Measurements from ENCODE around the gene RRAD.

Gene RRAD

DNA sequence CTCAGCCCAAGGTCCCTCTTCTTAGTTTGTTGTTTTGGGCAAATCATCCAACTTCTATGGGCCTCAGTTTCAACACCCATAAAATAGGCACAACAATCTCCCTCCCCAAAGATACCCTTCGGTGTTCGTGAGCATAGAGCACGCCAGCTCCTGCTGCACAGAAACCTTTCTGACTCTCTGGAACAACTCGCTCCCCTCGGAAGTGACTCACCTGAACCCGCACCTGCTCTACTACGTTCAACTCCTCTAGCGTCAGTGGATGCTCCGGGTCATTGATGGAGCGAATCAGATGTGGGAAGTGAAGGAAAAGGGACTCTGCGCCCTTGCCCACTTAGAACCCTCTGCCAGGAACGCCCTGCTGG, 8.4 kb upstream of the RRAD start:
- DNase-seq: no peak

DNA sequence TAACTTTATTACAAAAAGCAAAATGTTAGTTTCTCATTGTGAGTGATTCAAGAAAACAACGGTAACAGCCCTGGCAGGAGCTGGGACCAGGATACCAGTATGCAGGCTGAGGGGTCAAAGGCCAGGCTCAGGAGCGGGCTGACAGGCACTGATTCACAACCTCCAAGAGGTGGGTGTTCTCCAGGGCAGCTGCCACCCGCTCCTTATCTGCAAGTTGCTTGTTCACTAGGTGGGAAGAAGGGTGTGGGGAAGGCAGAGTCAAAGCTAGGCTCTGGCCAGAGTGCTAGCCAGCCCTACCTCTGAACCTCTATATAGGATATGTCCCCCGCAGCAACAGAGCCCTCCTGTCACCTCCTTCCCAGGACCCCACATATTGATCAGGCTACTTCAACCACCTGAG, 6.7 kb upstream of the RRAD start:
- DNase-seq: no peak

DNA sequence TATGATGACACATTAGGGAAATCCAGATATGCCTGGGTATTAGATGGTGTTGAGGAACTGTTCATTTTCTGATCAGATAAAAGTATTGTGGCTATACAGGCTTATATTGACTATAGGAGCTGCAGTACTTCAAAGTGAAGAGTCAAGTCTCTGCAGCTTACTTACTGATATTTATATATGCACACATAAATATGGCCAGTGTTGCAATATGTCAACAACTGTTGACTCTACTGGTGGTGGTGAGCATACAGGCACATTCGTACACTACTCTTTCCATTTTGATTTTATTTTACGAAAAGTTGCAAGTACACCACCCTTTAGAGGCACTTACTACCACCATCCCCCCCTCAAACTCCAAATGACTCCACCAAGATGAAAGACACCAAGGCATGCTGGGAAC, 6.3 kb upstream of the RRAD start:
- DNase-seq: no peak

DNA sequence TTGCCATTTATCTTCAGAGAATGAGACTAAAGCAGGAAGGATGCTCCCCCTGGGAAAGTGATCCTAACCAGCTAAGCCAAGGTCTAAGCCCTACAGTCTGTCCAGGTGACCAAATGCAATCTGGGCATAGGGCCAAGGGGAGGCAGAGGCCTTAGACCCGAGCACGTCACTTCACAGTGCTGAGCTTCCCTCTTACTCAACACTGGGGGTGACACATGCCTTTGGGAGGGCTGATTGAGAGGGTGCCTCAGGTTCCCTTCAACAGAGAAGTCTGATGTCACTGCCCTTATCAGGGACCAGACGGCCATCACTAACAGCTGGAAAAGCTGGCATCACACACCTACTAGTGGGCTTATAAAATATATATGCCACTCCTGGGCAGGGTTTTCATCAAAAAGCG, 4.9 kb upstream of the RRAD start:
- no peak for DNase-seq

DNA sequence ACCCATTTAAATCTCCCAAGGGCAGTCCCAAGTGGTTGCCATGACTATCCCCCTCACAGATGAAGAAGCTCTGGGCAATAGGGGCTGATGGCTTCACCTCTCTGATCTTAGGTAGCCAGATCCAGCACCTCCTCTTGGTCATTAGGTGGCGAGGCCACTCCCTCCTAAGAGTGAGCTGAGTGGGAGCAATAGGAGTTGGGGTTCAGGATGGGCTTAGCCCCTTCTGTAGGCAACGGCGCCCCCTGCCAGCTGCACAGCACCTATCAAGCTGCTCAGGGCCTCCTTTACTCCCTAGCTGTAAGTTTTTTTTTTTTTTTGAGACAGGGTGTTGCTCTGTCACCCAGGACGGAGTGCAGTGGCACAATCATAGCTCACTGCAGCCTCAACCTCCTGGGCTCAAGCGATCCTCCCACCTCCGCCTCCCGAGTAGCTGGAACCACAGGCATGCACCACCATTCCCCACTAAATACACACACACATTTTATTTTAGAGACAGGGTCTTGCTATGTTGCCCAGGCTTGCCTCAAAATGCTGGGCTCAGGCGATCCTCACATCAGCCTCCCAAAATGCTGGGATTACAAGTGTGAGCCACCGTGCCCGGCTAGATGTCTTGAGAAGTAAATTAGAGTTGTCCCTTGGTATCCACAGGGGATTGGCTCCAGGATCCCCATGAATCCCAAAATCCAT, 3.5 kb upstream of the RRAD start:
- no peak for DNase-seq

DNA sequence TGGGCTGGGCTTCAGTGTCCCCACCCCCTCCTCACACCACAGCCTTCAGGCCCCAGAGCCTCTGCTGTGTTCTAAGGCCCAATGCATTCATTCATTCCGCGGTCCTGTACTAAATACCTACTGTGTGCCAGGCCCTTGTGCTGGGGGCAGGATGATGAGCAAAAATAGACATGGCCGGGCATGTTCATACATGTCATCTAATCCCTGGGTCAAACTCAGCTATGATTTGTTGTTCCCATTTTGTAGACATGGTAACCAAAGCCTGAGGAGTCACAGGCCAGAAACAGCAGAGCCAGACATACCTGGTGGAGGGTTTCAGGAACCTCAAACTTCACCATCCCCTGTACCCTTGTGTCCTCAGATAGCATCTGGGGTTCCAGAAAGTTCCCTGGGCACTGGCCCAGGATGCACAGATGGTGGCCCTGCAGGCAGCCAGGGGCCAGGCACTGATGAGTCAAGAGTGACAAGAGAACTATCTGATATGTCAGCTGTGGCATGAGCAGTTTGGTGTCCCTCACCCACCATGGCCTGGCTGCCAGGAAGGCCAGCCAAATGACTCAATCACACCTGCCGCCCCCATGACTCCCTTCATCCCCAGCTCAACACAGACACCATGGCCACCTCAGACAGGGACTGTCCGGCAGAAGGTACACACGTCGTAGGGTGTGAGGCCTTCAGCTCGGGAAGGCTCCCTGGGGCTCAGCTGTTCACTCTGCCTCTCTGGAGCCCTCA, 2.7 kb upstream of the RRAD start:
- DNase-seq: no peak

DNA sequence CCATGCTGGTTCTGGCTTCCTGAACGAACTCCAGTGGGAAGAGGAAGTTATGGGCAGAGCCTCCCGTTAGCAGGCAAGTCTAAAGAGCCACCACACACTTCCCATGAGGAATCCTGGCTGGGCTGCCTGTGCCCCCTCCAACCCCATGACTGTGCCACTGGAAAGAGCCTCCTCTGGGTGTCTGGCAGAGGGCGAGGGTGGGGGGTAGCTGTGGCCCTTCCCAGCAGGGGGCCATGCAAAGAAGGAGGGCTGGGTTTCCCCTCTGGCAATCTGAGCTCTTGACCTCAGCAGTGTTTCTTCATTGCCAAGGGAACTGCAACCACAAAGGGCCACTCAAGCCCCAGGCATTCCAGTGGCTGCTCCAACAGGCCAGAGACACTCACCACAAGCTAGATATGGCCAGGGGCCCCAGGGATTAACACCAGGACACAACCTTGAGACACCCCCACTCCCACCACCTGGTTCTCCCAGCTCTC, 1.7 kb upstream of the RRAD start:
- DNase-seq: no peak

DNA sequence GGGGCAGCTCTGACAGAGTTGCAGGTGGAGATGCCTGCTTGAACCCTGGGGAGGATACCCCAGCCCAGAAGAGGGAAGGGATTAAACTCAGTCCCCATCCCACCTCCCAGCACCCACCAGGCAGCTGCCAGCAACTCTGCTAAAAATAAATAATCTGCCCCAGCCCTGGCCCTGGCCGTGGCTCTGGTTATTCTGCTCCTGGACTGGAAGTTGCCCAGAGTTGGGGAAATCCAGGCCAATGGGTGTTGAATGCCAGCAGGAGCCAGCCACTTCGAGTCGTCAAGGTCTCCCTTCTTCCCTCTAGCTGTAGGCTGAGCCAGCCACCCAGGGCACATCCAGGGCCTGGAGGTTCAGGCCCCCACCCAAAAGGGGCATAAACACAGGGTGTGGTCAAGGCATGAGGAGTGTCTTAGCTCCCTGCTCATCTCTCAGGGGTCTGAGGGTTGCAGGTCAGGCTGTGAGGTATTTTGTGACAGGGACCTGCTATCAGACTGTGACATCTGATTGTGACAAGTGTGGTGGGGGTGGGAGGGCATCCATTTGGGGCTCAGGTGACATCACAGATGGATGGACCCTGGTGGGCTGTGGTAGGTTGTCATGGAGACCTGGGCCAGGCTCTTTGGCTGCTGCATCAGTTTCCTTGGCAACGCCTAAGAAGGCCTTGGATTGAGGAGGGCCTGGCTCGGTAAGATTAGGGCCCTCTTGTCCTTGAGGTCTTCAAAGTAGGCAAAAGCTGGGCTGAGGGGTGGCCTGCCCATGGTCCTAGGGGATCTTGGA, 1.0 kb upstream of the RRAD start:
- no peak for DNase-seq

DNA sequence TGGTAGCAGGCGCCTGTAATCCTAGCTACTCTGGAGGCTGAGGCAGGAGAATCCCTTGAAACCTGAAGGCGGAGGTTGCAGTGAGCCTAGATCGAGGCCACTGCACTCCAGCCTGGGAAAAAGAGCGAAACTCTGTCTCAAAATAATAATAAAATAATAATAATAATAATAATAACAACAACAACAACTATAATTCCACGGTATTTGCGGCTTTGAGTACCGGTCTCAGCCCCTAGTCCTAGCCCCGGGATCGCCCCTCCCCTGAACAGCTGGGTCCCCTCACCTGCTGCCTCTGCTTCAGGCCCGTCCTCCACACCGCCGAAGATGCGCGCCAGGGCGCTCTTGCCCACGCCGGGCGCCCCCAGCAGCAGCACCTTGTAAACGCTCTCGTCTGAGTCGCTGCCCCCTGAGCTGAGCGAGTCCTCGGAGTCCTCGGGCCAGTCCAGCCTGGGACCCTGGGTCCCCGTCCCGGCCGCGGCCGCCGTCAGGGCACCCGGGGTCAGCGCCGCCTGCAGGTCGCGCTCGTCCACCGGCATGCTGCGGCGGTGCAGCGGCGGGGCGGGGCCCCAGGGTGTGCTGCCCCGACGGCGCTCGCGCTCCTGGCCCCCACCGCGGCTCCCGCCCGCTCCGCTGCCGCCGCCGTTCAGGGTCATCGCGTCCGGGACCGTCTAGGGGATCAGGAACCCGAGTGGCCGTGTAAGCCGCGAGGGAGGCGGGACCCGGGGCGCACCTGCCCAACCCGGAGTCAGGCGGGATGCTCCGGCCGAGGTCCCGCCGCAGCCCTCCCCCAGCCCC, 611 bp downstream of the RRAD start:
- DNase-seq: peak; percentile 95

DNA sequence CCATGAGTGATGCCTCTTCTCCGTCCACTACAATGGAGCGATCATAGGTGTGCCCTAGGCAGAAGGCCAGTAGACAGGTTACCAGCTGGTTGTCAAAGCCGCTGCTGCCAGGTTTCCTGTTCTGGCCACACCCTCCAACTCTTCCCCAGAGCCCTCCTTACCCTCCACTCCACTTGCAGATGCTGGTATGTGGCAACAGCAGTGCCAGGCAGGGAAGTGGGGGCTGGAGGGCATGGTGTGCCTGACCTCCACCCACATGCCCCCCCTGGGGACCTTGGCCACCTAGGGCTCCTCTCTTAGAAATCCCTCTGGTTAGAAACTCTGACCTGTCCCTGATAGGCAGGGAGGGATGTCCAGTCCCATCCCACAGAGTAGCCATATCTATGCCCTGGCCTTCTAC, 1.5 kb downstream of the RRAD start:
- DNase-seq: no peak

DNA sequence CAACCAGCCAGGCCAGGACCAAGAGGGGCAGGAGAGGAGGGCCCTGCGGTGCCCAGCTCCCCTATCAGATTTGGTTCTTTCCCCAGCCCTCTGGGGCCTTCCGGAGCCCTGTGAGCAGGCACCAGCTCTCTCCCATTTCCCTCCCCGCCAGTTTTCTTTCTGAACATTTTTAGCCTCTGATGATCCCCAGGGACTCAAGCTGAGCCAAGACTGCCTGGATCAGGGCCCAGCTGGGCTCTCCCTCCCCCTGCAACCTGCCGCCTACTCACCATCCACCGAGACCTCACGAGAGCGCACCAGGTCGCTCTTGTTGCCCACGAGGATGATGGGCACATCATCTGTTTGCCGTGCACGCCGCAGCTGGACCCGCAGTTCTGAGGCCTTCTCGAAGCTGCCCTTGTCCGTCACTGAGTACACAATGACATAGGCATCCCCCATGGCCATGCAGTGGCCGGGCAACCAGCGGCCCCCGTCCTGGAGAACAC, 2.0 kb downstream of the RRAD start:
- no peak for DNase-seq

DNA sequence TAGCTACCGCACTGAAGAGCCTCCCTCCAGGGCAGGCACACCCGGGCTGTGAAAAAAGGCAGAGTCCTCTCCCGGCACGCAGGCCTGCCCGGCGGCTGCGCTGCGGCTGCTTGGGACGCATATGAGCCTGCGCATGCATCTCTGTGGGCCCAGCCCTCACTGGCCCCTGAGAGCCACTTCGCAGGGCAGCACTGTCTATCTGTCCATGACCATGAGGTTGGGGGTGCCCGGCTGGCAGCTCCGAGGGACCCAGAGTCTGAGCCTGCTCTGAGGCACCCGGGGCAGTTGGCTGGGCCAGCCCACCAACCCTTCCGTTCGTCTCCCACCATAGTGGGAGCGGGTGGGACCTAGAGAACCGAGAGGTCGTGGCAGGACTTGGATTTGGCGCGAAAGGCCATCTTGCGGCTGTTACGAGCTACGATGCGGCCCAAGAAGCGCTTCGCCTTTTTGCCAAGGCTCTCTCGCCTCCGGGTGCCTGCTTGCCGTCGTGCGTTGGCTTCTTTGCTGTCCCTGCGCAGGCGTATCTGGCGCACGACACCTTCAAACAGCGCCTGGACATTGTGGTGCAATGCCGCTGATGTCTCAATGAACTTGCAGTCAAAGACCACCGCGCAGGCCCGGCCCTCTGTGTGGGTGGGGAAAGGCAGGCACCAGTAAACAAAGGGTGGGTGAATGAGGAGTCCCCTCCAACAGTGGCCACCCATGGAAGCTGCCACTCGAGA, 3.4 kb downstream of the RRAD start:
- DNase-seq: no peak

DNA sequence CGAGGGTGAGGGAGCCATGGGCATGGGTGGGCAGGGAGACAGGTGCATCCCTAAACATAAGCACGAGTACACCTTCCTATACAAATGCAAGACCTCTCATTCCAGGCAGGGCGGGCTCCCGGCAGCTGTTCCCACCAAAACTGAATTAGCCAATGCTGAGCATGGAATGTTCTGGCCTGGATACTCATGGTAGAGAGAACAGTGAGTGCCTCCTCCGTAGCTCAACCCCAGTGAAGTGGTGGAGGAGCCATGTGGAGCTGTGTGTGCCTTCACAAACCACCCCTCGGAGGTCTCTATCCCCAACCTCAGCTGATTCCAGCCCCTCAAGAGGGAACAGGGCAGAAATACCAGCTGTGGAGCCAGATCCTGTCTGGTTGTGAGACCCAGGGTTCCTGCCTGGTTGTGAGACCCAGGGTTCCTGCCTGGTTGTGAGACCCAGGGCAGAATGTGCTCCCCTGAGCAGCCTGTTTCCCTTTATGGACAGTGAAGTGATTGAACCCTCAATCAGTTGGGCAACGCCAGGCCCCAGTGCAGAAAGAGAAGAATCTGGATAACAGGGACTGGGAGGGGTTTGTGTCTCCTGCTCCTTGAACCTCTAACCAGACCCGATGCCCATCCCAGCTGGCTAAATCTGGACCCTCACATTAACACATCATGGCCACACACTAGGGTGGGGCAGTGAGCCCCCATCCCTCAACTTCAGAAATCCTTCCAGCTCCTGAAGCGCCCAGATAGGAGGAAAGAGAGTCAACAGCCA, 4.2 kb downstream of the RRAD start:
- DNase-seq: no peak

DNA sequence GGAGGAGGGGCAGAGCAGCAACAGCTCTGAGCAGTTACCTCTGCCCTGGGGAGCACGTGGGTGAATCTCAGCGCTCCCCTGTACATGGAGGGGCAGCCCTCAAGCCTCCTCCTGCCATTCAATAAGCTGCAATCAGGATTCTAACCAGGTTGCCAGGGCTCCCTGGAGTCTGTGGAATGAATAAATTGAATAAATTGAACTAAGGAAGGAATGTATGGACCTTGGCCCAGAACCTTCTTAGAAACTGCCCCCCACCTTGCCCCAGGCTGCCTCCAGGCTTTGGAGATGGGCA, 5.1 kb downstream of the RRAD start:
- DNase-seq: no peak

DNA sequence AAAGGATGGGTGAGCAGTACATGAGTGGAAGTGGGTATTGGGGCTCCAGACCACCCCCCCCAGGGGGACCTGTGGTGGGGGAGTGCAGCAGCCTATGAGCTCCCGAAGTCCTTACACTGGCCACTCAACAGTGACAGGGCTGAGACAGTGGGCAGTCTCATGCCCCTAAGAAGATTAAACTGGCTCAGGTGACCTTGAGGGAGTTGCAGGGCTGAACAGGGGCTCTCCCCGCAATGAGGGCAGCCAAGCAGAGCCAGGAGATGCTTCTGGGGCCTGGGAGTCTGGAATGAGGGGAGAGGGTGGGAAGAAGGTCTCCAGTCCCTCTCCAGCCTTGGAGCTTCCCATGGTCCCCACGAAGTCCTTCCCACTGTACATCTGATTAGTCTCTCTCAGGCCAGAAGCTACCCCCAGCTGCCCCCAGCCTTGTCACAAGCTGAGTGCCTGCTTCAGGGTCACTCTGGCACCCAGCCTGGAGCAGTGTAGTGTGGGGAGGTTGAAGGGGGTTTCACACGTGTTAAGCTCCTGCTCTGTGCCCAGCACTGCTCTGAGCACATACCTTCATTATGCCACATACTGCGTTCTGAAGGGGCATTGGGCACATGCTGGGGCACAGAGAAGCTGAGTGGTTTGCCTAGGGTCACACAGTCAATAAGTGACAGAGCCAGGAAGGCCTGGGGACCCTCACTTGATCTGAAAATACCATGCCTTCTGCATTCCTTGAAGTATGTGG, 5.6 kb downstream of the RRAD start:
- no peak for DNase-seq

DNA sequence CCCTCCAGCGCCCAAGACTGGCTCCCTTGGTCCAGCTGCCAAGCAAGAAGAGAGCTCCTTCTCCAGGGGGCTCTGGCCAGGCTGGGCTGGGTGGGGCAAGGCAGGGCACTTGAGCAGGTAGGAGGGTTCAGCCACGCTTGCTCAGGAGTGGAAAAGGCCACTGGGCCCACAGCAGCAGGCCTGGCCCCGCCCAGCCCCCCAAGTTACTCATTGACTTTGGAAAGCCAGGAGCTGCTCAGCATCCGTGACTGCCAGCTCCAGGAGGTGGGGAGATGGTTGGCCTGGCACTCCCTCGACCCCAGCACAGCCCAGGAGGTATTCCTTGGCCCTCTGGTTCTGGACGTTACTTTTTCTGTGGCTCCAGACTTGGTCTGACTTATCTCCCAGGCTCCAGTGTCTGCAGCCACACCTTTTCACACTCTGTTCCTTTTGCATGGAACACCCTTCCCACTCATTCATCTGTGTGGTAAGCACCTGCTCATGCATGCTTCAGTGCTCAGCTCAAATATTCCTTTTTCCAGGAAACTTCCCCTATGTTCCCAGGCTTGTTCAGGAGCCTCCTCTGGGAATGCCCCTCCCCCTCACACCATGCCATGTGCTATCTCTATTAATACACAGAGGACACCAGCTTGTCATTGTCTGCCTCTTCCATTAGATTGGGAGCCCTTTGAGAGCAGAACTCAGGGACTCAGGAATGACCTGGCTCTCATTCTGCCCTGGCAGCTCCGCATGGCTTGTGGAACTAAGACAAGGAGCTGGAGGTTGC, 6.3 kb downstream of the RRAD start, which contains the start of gene CDH16:
Gene CDH16 (minus strand): TSS at position 83 of the 766 bp plus-strand sequence. CDS start 820 bp downstream, outside the sequence.
- DNase-seq: no peak

DNA sequence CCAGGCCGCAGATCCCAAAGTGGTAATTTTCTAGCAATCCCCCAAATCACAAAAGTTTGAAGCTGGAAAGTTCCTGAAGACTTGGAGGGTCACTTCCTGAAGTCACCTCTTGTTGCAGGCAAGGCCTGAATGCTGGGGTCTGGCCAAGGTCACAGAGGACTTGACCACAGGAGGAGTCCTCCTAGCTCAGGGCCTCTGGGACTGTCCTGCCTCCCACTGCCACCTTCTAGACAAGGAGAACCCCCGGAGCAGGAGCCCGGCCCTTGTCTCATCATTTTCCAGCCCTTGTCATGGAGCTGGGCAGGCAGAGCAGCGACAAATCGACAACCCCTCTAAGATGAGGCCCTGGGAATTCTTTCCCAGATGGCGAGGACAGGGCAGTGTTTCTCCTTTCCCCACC, 7.0 kb downstream of the RRAD start:
- DNase-seq: no peak

DNA sequence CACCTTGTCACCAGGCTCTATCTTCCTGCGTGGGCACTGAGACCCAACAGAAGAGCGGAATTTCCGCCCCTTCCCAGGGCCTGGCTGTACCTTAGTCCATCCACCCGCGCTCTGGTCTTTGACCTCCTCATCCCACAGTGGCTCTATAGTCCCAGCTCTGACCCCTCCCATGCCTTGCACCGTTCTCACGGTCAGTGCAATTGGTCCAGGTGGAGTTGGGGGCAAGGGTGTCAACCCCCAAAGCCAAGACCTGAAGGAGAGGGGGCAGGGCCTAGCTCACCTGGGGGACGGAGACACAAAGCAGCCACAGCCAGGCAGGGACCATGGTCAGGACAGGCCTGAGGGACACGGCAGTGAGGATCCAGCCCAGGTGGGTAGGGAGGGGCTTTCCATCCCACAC, 7.6 kb downstream of the RRAD start:
- no peak for DNase-seq

DNA sequence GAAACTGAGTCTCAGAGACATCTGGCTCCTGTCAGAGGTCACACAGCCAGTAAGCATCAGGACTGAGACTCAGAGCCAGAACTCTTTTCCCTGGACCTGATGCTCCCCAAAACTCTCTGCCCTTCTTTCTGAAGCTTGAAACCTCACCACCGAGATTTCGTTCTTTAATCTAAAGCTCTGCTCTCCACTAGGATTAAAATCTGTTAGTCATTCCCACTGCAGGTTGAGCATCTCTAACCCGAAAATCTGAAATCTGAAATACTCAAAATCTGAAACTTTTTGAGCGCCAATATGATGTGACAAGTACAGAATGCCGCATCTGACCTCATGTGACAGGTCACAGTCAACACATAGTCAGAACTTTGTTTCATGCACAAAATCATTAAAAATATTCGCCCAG, 8.8 kb downstream of the RRAD start:
- DNase-seq: no peak

DNA sequence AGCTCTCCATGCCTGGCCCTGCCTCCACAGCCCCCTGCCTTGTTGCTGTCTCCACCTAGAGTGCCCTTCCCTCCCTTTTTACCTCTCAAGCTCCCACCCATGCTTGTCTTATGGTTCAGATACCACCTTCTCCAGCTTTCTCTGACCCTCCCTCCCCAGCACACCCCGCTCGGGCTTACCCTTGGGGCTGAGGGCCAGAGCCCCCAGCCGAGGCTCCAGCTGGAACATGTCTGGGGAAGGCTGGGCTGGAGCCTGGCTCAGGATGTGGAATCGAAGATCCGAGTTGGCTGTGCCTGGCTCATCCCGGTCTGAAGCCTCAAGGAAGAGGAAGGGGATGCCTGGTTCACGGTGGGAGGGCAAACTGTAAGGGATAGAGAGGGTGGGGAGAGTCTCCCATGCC, 10.3 kb downstream of the RRAD start:
- DNase-seq: no peak

All from 8988T (cell line).